GM12873 (cell line): Measurements from ENCODE around the gene FOXO3.

Source experiments
- CTCF ChIP-seq: IDR thresholded peaks from 2 replicates; pipeline ENCODE4 v1.5.1; 2012; ENCODE audit warnings: low read depth, mild to moderate bottlenecking, moderate library complexity, low read length, control low read depth; ENCODE audit not compliant: insufficient read depth; ENCODE audit errors: missing control alignments

The FOXO3 gene

DNA sequence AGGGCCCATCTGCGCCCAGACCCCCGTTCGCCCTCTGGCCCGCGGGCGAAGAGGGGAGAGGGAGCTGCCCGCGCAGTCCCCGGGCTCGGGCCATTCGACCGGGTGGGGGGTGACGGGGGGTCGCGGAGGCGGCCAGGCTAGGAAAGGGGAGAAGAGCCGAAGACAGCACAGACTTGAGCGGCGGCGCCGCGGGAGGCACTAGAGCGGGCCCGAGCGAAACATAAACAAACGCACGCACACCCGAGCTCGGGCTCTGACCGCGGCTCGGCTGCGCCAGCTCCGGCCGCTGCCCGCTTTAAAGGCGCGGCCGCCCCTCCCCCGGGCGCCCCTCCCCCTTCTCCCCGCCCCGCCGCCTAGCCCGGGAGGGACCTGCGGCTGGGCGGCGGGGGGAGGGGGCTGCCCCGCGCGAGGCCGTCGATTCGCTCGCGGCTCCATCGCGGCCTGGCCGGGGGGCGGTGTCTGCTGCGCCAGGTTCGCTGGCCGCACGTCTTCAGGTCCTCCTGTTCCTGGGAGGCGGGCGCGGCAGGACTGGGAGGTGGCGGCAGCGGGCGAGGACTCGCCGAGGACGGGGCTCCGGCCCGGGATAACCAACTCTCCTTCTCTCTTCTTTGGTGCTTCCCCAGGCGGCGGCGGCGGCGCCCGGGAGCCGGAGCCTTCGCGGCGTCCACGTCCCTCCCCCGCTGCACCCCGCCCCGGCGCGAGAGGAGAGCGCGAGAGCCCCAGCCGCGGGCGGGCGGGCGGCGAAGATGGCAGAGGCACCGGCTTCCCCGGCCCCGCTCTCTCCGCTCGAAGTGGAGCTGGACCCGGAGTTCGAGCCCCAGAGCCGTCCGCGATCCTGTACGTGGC, at the start of gene FOXO3:
Gene FOXO3 (plus strand): TSS at position 455 of the 846 bp plus-strand sequence. CDS start 292 bp downstream, at position 747.
- TF ChIP-seq CTCF, result no peak

GRCh38 chr6:108518714-108519576, 41.8 kb upstream of the FOXO3 start:
- TF ChIP-seq CTCF, result peak; percentile 67

GRCh38 chr6:108521616-108522107, 39.1 kb upstream of the FOXO3 start:
- TF ChIP-seq CTCF, result no peak

DNA sequence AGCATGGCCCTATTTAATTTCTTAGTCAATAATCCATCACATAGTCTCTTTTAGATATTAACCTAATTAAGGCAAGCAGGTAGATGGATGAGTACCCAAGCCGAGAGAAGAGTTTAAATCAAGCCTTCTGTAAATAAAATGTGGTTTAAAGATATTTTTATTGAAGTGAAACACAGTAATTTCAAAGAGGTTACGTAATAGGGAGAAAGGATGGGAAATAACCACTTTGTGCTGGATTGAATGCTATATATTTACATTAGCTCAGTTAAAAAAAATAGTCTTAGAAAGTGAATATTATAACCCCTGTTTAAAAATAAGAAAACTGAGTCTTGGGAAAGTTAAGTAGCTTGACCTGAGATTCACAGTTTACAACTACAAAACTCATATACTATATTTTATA, 37.0 kb upstream of the FOXO3 start:
- TF ChIP-seq CTCF, result no peak

DNA sequence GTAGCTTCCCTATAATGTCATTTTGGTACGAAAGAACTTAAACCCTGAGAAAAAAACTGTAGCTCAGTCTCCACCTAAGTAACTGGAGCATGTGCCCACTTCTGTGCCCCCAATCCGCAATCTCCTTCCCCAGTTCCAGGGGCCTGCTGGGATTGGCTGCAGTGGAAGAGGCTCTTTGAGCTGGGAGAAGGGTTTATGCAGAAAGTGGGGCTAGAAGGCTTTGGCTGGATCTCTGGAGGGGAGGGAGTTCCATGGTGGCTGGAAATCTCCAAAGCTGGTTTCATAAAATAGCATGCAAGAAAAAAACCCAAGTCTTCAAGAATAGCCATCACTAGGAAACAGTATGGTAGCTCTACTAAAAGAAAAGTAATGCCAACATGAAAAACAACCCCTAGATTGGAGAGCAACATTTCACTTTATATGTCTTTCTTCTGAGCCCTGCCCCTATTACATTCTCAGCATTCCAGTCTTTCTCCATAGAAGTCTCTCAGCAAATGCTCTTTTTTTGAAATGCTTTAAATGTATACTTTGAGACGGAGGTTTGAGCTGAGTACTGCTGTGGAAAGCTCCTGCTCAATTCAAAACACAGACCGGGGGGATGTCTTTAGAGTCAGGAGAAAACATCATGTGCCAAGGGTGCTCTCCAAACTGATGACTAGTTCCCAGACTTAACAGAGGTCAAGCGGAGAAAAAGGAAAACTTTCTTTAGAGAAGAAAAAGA, 36.0 kb upstream of the FOXO3 start:
- TF ChIP-seq CTCF, result no peak

- TF ChIP-seq CTCF, result peak; percentile 76
These were observed 34.0 kb upstream of the FOXO3 start for GRCh38 chr6:108526739-108527174.

- TF ChIP-seq CTCF, result no peak
These were observed 31.8 kb upstream of the FOXO3 start for GRCh38 chr6:108528878-108529277.
